Sigmoid colon (tissue), 7 donors: ENCODE data around the gene KCNIP1. TPM values are rescaled to one million over a fixed set of nuclear protein-coding genes. Genes with fewer than 3 reads are reported as not detected.

Source experiments
- DNase-seq: peaks from one replicate; pipeline ENCODE4 v3.0.0-alpha.2; 2019
- H3K27ac ChIP-seq, 4 donors: fragments of 200-600 bp; sonication (generic); one replicate each; pipeline ENCODE4 v1.5.1; 2016 to 2019; ENCODE audit warnings: mild to moderate bottlenecking in 1 of 4
- H3K27me3 ChIP-seq, 3 donors: fragments of 200-600 bp; sonication (generic); one replicate each; pipeline ENCODE4 v1.5.1; 2019; ENCODE audit warnings: mild to moderate bottlenecking in 1 of 3
- H3K36me3 ChIP-seq, 4 donors: fragments of 200-600 bp; sonication (generic); one replicate each; pipeline ENCODE4 v1.5.1; 2016 to 2019
- H3K4me1 ChIP-seq, 4 donors: fragments of 200-600 bp; sonication (generic); one replicate each; pipeline ENCODE4 v1.5.1; 2017 to 2019
- H3K4me3 ChIP-seq, 4 donors: fragments of 200-600 bp; sonication (generic); one replicate each; pipeline ENCODE4 v1.5.1; 2017 to 2019; ENCODE audit warnings: mild to moderate bottlenecking in 2 of 4, moderate library complexity in 1 of 4
- H3K9me3 ChIP-seq, 4 donors: fragments of 200-600 bp in 3 of 4; sonication (generic) in 3 of 4; one replicate each; pipeline versions ENCODE4 v1.5.1 to v1.6.1; 2013 to 2019
- EP300 ChIP-seq, 4 donors: sonication (generic); formaldehyde crosslinking; IDR thresholded peaks; one replicate each; pipeline ENCODE4 v1.6.1; 2017; ENCODE audit warnings: antibody characterized with exemption in 4 of 4
- POLR2A ChIP-seq, 2 donors: fragments of 450-650 bp; IDR thresholded peaks; one replicate each; pipeline ENCODE4 v1.6.1; 2016; ENCODE audit warnings: antibody characterized with exemption in 2 of 2, mild to moderate bottlenecking in 2 of 2, moderate library complexity in 2 of 2
- POLR2AphosphoS5 ChIP-seq, 4 donors: sonication (generic); formaldehyde crosslinking; IDR thresholded peaks; one replicate each; pipeline ENCODE4 v1.6.1; 2017; ENCODE audit warnings: antibody characterized with exemption in 4 of 4
- WGBS, 2 donors: extraction: QIAGEN DNeasy Blood & Tissue Kit; methylation state at CpG; one replicate each; pipeline ENCODE4 v1.1.7; 2013; 5-methylcytosine and 5-hydroxymethylcytosine counted together
- intact Hi-C: fragments of 100-400 bp; cut with DNase I; formaldehyde crosslinking; loops from one replicate; pipeline ENCODE4 v1.15.1; 2023
- polyA plus RNA-seq, 3 donors: library from polyadenylated mRNA; stranded (reverse); fragments of 200-250 nt; gene quantifications; one replicate each; pipeline ENCODE4 v1.2.3, GENCODE V29; 2013
- total RNA-seq, 4 donors: library from RNA; depleted of rRNA; stranded (reverse); fragments of >200 nt; gene quantifications; one replicate each; pipeline ENCODE4 v1.1.0, GENCODE V29; 2016
- TF ChIP-seq, protein P1 (sequence below), 4 experiments: fragments of 450-650 bp in 3 of 4; fragments of 200-600 bp in 1 of 4; IDR thresholded peaks; one replicate each; pipeline ENCODE4 v1.5.1; 2016 to 2019; ENCODE audit warnings: antibody characterized with exemption in 4 of 4, mild to moderate bottlenecking in 3 of 4, moderate library complexity in 2 of 4
- donor health status: healthy with polysubstance abuse.
- donor health status: Bipolar disorder and iron deficiency.
- donor health status: healthy.

KCNIP1 gene
- total and polyA plus RNA-seq, 7 donors: 0.28 to 2.8 (median 1.1) TPM; not detected in 2

DNA sequence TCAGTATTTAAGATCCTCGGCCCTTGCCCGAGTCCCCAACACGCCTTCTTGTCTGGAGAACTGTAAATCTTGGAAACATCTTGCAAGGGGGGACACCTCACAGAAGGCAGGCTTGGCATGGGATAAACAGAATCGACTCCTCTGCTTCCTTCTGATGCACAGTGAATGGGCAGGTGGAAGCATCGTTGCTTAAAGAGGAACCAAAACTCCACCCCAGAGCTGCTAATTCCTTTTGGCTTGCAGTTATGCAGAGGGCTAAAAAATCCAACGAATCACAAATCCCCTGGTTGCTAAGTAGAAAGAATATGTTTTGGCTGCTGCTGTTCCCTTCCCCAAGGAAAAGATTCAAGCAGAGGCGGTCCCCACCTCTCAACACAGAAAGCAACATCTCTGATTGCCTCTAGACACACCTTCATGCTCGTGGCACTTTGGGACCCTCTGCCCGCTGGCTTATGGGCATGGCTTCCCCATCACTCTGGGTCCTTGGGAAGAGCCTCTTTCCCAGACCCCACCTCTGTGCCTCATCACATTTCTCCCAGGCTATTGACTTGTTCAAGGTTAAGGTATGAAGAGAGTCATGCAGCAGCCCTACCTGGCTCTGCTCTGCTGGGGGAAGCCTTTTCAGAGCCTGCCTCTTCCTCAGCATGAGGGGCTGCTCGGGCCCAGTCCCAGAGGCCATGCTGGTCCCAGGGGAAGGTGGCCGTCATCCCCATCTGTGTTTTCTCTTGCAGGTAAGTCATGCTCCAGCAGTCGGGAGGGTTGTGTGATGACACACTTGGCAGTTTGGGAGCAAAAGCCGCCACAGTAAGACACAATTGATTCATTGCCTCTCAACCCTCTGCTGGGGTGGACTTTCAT is 137.1 kb downstream of the KCNIP1 start:
- intact Hi-C loops: no loop called here
- H3K36me3 ChIP-seq: no peaks in the 10 kb centered on the region
- no peak overlapping the region for H3K4me3 ChIP-seq
- no peaks in the 10 kb centered on the region for H3K9me3 ChIP-seq
- DNase-seq: peak; percentile 56
- no peak overlapping the region for H3K27ac ChIP-seq
- peaks cover 0 to 21% (median 0%) of the 10 kb centered on the region in 3 donors for H3K27me3 ChIP-seq
- no peak for TF ChIP-seq POLR2A (IDR thresholded peaks at IDR 0.05)
- TF ChIP-seq, protein P1, sequence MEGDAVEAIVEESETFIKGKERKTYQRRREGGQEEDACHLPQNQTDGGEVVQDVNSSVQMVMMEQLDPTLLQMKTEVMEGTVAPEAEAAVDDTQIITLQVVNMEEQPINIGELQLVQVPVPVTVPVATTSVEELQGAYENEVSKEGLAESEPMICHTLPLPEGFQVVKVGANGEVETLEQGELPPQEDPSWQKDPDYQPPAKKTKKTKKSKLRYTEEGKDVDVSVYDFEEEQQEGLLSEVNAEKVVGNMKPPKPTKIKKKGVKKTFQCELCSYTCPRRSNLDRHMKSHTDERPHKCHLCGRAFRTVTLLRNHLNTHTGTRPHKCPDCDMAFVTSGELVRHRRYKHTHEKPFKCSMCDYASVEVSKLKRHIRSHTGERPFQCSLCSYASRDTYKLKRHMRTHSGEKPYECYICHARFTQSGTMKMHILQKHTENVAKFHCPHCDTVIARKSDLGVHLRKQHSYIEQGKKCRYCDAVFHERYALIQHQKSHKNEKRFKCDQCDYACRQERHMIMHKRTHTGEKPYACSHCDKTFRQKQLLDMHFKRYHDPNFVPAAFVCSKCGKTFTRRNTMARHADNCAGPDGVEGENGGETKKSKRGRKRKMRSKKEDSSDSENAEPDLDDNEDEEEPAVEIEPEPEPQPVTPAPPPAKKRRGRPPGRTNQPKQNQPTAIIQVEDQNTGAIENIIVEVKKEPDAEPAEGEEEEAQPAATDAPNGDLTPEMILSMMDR (IDR thresholded peaks at IDR 0.05): no peak
- TF ChIP-seq EP300 (IDR thresholded peaks at IDR 0.05): no peak
- TF ChIP-seq POLR2AphosphoS5 (IDR thresholded peaks at IDR 0.05): no peak
- H3K4me1 ChIP-seq: no peaks in the 10 kb centered on the region
- 75 to 76% methylated on average over 13 of the region's 13 CpGs for WGBS, 2 donors

DNA sequence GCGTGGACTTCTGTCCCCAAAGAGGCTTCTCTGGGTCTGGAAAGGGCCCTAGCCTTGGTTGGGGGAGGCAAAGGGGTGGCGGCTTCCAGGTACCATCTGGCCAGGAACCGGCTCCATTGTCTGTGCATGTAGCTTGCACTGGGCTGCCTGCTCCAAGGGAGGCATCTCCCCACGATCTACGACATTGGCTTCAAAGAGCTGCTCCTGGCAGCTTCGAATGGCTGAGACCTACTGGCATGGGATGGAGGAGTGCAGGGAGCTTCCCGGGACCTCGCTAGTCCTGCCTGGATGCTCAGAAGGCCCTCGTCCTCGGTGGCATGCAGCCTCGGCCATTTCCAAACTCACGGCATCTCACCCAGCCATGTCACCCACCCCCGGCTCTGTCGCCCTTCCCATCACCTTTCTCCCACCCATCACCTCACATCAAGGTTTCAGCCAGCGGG is 137.8 kb downstream of the KCNIP1 start:
- DNase-seq: peak; percentile 46
- Histone ChIP-seq H3K9me3 (no peaks in the 10 kb centered on the region), H3K27ac (no peak overlapping the region), H3K4me1 (no peaks in the 10 kb centered on the region), H3K27me3 (peaks cover 0 to 21% (median 0%) of the 10 kb centered on the region in 3 donors), H3K4me3 (no peak overlapping the region), H3K36me3 (no peaks in the 10 kb centered on the region)
- WGBS, 2 donors: 85 to 91% methylated on average over 15 of the region's 15 CpGs
- intact Hi-C loops: no loop called here
- TF ChIP-seq, protein P1 (IDR thresholded peaks at IDR 0.05): no peak
- TF ChIP-seq POLR2A (IDR thresholded peaks at IDR 0.05): no peak
- no peak for TF ChIP-seq EP300 (IDR thresholded peaks at IDR 0.05)
- no peak for TF ChIP-seq POLR2AphosphoS5 (IDR thresholded peaks at IDR 0.05)

DNA sequence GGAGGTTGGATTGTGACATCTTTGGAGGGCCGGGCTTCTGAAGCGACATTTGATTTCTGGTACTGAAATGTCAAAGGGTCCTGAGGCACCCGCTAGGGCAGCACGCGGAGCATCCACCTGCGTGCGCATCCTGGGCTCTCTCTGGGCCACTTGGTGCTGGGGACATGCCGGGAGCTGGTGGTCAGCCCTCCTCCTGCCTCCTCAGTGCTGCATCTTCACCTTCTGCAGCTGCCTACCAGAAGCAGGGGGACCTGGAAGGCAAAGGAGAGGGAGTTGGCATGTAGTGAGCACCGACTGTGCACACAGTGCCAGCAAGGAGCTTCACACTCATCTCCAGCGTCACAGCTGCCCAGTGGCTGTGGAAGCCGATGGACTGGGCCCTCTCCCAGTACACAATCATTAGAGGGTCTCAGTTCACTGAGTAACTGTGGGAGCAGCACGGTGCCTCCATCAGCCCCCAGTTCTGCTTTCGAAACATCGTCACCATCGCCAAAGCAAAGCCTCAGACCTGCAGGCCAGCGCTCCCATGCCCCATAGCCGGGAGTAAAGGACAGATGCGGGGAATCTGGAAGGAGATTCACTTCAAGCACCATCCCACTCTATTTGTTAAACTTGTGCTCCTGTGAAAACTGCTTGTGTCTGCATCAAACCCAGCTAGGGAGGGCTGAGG is 138.4 kb downstream of the KCNIP1 start:
- intact Hi-C loops: no loop called here
- WGBS, 2 donors: 85 to 88% methylated on average over 18 of the region's 18 CpGs

DNA sequence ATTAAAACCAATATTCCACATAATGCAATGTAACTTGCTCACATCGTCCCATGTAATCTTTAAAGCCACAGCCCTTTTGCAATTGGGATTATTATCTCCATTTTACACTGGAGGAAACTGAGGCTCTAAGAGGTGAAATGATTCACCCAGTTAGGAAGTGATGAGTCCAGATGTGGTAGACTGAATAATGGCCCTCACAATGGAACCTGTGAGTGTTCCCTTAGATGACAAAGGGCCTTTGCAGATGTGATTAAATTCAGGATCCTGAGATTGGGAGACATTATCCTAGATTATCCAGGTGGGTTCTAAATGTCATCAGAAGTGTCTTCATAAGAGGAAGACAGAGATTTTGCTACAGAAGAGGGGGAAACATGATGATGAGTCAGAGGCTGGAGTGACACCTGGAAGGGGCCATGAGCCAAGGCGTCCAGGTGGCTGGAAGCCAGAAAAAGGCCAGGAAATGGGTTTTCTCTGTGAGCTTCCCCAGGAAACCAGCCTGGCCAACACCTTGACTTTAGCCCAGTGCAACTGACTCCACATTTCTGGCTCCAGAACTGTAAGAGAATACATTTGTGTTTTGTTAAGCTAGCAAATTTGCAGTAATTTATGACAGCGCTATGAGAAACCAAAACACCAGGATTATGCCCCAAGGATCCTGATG is 139.1 kb downstream of the KCNIP1 start:
- no peak for TF ChIP-seq POLR2AphosphoS5 (IDR thresholded peaks at IDR 0.05)
- no peak for TF ChIP-seq EP300 (IDR thresholded peaks at IDR 0.05)
- TF ChIP-seq, protein P1 (IDR thresholded peaks at IDR 0.05): no peak
- no peak for TF ChIP-seq POLR2A (IDR thresholded peaks at IDR 0.05)
- H3K27ac ChIP-seq: no peak overlapping the region
- H3K27me3 ChIP-seq: peaks cover 0 to 21% (median 0%) of the 10 kb centered on the region in 3 donors
- no peaks in the 10 kb centered on the region for H3K36me3 ChIP-seq
- H3K4me1 ChIP-seq: no peaks in the 10 kb centered on the region
- intact Hi-C loops: no loop called here
- 38 to 61% methylated on average over 3 of the region's 3 CpGs for WGBS, 2 donors
- peak; percentile 39 for DNase-seq
- no peaks in the 10 kb centered on the region for H3K9me3 ChIP-seq
- no peak overlapping the region for H3K4me3 ChIP-seq

More for the DNA sequence above, 138.4 kb downstream of the KCNIP1 start:
- TF ChIP-seq, protein P1 (IDR thresholded peaks at IDR 0.05): no peak
- TF ChIP-seq POLR2A (IDR thresholded peaks at IDR 0.05): no peak
- no peak for TF ChIP-seq EP300 (IDR thresholded peaks at IDR 0.05)
- TF ChIP-seq POLR2AphosphoS5 (IDR thresholded peaks at IDR 0.05): no peak
- DNase-seq: peak; percentile 48
- no peaks in the 10 kb centered on the region for H3K9me3 ChIP-seq
- H3K27me3 ChIP-seq: peaks cover 0 to 21% (median 0%) of the 10 kb centered on the region in 3 donors
- H3K27ac ChIP-seq: no peak overlapping the region
- H3K4me1 ChIP-seq: no peaks in the 10 kb centered on the region
- H3K4me3 ChIP-seq: no peak overlapping the region
- no peaks in the 10 kb centered on the region for H3K36me3 ChIP-seq
